SK-N-SH (cell line): Measurements from ENCODE around the gene PITHD1.

ENCODE experiments used
- CTCF ChIP-seq: fragments of 200-600 bp; sonication (generic); IDR thresholded peaks from 2 replicates; pipeline ENCODE4 v1.6.1; 2017; ENCODE audit warnings: antibody characterized with exemption, mild to moderate bottlenecking, moderate library complexity
- MXI1 ChIP-seq: IDR thresholded peaks from 2 replicates; pipeline ENCODE4 v1.6.1; 2012; ENCODE audit warnings: mild to moderate bottlenecking, low read depth, low read length, improper control_type of control experiment
- NFIC ChIP-seq: IDR thresholded peaks from 2 replicates; pipeline ENCODE4 v1.4.0; 2012; ENCODE audit warnings: borderline replicate concordance
- RAD21 ChIP-seq: IDR thresholded peaks from 2 replicates; pipeline ENCODE4 v1.6.1; 2012; ENCODE audit warnings: mild to moderate bottlenecking, low read length
- REST ChIP-seq: IDR thresholded peaks from 2 replicates; pipeline ENCODE4 v1.6.1; 2012; ENCODE audit warnings: mild to moderate bottlenecking, low read depth, low read length, moderate library complexity
- USF1 ChIP-seq: IDR thresholded peaks from 2 replicates; pipeline ENCODE4 v1.4.0; 2012; ENCODE audit warnings: low read depth, borderline replicate concordance

GRCh38 chr1:23797478-23798448, 19.5 kb downstream of the PITHD1 start:
- no peak for TF ChIP-seq CTCF
- no peak for TF ChIP-seq USF1
- no peak for TF ChIP-seq REST
- no peak for TF ChIP-seq NFIC
- TF ChIP-seq MXI1: no peak
- no peak for TF ChIP-seq RAD21
